Activated CD8-positive, alpha-beta T cell treated with anti-CD3 and anti-CD28 coated beads, Interleukin-2, amount 10 ng/mL, durations not matched to agents 7 days and 5 days (primary cell): ENCODE results near the gene ACSL3. TPM values are rescaled to one million over a fixed set of nuclear protein-coding genes. Genes with fewer than 3 reads are reported as not detected.

Experiments used
- ATAC-seq: fragments of 150-1000 bp; cut with Tn5 transposase; one replicate; pipeline ENCODE4 v1.10.0; 2021; ENCODE audit warnings: moderate library complexity
- CTCF ChIA-PET: fragments of 350-600 bp; sonication (Branson Sonifier 250); formaldehyde crosslinking; loops from one replicate; lab custom pipeline; 2021; ENCODE audit warnings: antibody characterized with exemption; lab: Charles Lee
- POLR2A ChIA-PET: fragments of 350-600 bp; sonication (Branson Sonifier 250); formaldehyde crosslinking; loops from one replicate; lab custom pipeline; 2021; ENCODE audit warnings: antibody characterized with exemption; lab: Charles Lee
- DNase-seq: peaks from one replicate; pipeline ENCODE4 v3.0.0-alpha.2; 2020
- H3K27ac Mint-ChIP-seq: one replicate; pipeline ENCODE4 v1.8.0; 2021; ENCODE audit warnings: mild to moderate bottlenecking, mixed read lengths
- H3K27me3 Mint-ChIP-seq: one replicate; pipeline ENCODE4 v1.8.0; 2021; ENCODE audit warnings: low read depth, mixed read lengths
- H3K36me3 Mint-ChIP-seq: one replicate; pipeline ENCODE4 v1.8.0; 2021; ENCODE audit warnings: low read depth, mixed read lengths
- H3K4me1 Mint-ChIP-seq: one replicate; pipeline ENCODE4 v1.8.0; 2021; ENCODE audit warnings: low read depth, mixed read lengths
- H3K4me3 Mint-ChIP-seq: one replicate; pipeline ENCODE4 v1.8.0; 2021; ENCODE audit warnings: mild to moderate bottlenecking, mixed read lengths
- H3K9me3 Mint-ChIP-seq: one replicate; pipeline ENCODE4 v1.8.0; 2022; ENCODE audit warnings: mixed read lengths; ENCODE audit not compliant: insufficient read depth
- total RNA-seq, 2 experiments: library from RNA; stranded (reverse); gene quantifications; one replicate each; pipeline ENCODE4 v1.2.3, GENCODE V29; 2021

The ACSL3 gene
- total RNA-seq, 2 experiments from 2014 or later: 46.5 to 54.6 TPM

DNA sequence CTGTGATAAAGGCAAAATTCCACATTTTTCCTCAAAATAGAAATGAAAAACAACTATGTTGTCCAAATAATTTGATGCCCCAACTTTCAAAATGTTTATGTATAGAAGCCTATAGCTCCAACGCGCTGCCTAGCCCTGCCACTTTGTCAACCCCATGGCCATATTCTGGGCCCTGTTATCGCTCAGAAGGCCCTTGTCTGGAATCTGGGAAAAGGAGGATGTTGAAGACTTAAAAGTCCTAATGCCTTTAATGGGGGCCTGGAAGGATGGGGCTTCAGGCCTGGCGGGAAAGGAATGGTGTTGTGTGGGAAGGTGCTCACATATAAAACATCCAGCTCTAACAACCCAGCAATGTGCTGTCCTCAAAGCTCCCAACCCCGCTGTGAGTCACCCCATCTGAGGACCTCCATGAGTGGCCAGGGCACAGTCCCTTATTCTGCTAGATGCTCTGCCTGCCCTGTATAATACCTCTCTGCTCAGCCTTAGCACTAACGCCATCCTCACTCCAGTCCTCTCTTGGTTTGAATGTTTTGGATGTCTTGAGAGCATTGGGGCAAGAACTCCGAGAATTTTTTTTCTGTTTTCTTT, 86.0 kb downstream of the ACSL3 start:
- Mint-ChIP-seq H3K36me3 (peaks cover 4% of the 10 kb centered on the region), H3K4me3 (no peak overlapping the region), H3K4me1 (peaks cover 2% of the 10 kb centered on the region), H3K27ac (no peak overlapping the region), H3K9me3 (no peaks in the 10 kb centered on the region), H3K27me3 (peaks cover 19% of the 10 kb centered on the region)
- CTCF ChIA-PET: interaction anchor here (1.4 kb wide), 1 partner anchor 25 kb away, joined by 3 read pairs; no protein-coding TSS in a partner anchor
- POLR2A ChIA-PET: no interaction called here
- no peak for DNase-seq
- ATAC-seq: no peak

DNA sequence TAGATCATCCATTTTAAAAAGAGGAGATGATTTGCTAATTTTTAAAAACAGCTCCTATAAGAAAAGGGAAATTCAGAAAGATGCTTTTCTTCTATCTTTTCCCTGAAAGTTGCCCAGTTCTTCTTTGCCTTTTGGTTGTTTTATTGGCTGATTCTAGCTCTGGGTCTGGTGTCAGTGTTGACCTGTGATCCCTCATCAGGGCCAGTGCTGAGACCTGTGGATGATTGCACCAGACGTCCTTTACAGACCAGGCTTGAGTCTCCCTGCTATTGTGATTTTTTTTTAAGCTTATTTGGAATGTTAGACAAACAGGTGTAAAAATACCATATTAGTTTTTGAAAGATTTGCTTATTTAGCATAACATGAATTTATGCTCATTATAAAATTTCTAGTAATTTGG, 88.2 kb downstream of the ACSL3 start:
- Mint-ChIP-seq H3K4me1 (no peaks in the 10 kb centered on the region), H3K36me3 (no peaks in the 10 kb centered on the region), H3K27me3 (peaks cover 22% of the 10 kb centered on the region), H3K9me3 (no peaks in the 10 kb centered on the region), H3K4me3 (no peak overlapping the region), H3K27ac (no peak overlapping the region)
- no peak for DNase-seq
- ChIA-PET POLR2A (no interaction called here), CTCF (interaction anchor here (1.2 to 2.9 kb wide), 2 partner anchors 10 to 258 kb away, joined by 4 to 17 read pairs; no protein-coding TSS in a partner anchor)
- ATAC-seq: no peak

- H3K4me3 Mint-ChIP-seq: no peak overlapping the region
- peaks cover 24% of the 10 kb centered on the region for H3K27me3 Mint-ChIP-seq
- ChIA-PET POLR2A (no interaction called here), CTCF (interaction anchor here (2.9 kb wide), 1 partner anchor 10 kb away, joined by 17 read pairs; no protein-coding TSS in a partner anchor)
- ATAC-seq: no peak
- no peaks in the 10 kb centered on the region for H3K4me1 Mint-ChIP-seq
- H3K36me3 Mint-ChIP-seq: no peaks in the 10 kb centered on the region
- H3K9me3 Mint-ChIP-seq: no peaks in the 10 kb centered on the region
- no peak overlapping the region for H3K27ac Mint-ChIP-seq
- no peak for DNase-seq
Observed at GRCh38 chr2:222949690-222950323, 89.0 kb downstream of the ACSL3 start.

DNA sequence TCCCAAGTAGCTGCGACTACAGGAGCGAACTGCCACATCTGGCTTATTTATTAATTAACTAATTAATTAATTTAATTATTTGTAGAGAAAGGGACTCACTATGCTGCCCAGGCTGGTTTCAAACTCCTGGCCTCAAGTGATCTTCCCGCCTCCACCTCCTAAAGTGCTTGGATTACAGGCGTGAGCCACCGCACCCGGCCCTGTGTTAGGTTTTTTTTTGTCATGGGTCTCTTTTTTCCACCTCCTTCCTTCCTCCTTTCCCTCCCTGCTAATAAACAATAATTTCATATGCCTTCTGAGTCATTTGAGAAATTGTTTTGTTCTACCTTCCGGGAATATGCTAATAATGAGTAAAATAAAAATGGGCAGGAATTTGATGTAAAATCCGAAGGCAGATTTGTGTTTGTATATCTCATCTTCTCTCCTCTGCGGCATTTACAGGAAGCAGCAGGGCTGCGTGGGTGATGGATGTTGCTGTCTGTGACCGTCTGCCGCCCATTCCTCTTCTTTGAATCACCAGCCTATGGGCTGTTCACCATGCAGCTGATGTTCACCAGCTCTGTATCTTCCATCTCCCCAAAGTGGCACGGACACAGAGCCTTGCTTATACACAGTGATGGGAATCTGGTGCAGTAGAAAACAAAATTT, 89.9 kb downstream of the ACSL3 start:
- ATAC-seq (no peak), DNase-seq (no peak)
- Mint-ChIP-seq H3K27me3 (peaks cover 24% of the 10 kb centered on the region), H3K4me3 (no peak overlapping the region), H3K4me1 (no peaks in the 10 kb centered on the region), H3K27ac (no peak overlapping the region), H3K36me3 (no peaks in the 10 kb centered on the region), H3K9me3 (no peaks in the 10 kb centered on the region)
- POLR2A ChIA-PET: no interaction called here
- CTCF ChIA-PET: interaction anchor here (0.6 to 2.0 kb wide), 3 partner anchors 12 to 42 kb away, joined by 3 to 6 read pairs (median 3); no protein-coding TSS in a partner anchor

DNA sequence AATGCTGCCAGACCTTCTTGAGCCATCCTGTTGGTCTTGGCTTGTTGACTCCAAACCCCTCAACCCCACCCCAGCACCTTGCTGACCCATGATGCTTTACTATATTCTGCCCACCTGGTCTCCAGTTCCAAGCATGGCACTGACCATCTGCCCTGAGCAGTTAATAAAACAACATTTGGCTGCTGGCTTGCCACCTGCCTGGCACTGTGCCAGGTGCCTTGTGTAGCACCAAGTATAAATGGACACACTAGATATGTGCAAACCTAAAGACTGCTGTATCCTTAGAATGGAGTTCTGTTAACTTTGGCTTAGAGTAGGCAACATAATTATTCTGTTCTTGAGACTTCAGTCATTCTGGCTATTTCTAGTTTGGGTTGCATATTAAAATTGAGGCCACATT, 91.4 kb downstream of the ACSL3 start:
- DNase-seq (no peak), ATAC-seq (no peak)
- ChIA-PET CTCF (interaction anchor here (2.0 kb wide), 1 partner anchor 13 kb away, joined by 6 read pairs; no protein-coding TSS in a partner anchor), POLR2A (no interaction called here)
- Mint-ChIP-seq H3K36me3 (no peaks in the 10 kb centered on the region), H3K4me3 (no peak overlapping the region), H3K9me3 (no peaks in the 10 kb centered on the region), H3K27me3 (peaks cover 27% of the 10 kb centered on the region), H3K4me1 (no peaks in the 10 kb centered on the region), H3K27ac (no peak overlapping the region)

GRCh38 chr2:222955008-222955407, 94.2 kb downstream of the ACSL3 start:
- H3K36me3 Mint-ChIP-seq: no peaks in the 10 kb centered on the region
- ChIA-PET CTCF (no interaction called here), POLR2A (no interaction called here)
- H3K9me3 Mint-ChIP-seq: no peaks in the 10 kb centered on the region
- no peak for DNase-seq
- no peak overlapping the region for H3K4me3 Mint-ChIP-seq
- no peaks in the 10 kb centered on the region for H3K4me1 Mint-ChIP-seq
- H3K27ac Mint-ChIP-seq: no peak overlapping the region
- ATAC-seq: no peak
- peaks cover 26% of the 10 kb centered on the region for H3K27me3 Mint-ChIP-seq

- no peak overlapping the region for H3K4me3 Mint-ChIP-seq
- H3K27ac Mint-ChIP-seq: no peak overlapping the region
- ATAC-seq (no peak), DNase-seq (no peak)
- CTCF ChIA-PET: interaction anchor here (1.8 to 2.2 kb wide), 2 partner anchors 12 to 20 kb away, joined by 5 to 8 read pairs; no protein-coding TSS in a partner anchor
- peaks cover 17% of the 10 kb centered on the region for H3K27me3 Mint-ChIP-seq
- no peaks in the 10 kb centered on the region for H3K9me3 Mint-ChIP-seq
- POLR2A ChIA-PET: no interaction called here
- no peaks in the 10 kb centered on the region for H3K36me3 Mint-ChIP-seq
- no peaks in the 10 kb centered on the region for H3K4me1 Mint-ChIP-seq
Observed at GRCh38 chr2:222959358-222959757, 98.5 kb downstream of the ACSL3 start.

DNA sequence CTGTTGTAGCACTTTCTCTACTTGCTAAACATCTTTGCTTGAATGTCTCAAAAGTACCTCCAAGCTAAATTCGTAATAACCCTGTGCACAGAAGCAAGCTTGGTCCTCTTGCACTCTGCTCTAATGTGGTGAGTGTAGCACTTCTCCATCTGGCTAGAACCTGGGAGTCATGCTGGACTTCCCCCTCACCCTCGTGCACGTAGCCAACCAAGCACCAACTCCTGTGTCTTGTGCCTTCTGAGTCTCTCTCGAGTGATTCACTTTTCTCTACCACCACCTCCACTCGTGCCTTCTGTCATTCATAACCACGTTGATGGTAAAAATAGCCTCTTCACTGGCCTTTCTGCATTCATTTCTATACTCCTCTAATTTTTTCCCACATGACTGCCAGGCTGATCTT, 99.3 kb downstream of the ACSL3 start:
- peaks cover 15% of the 10 kb centered on the region for H3K27me3 Mint-ChIP-seq
- H3K4me3 Mint-ChIP-seq: no peak overlapping the region
- DNase-seq (no peak), ATAC-seq (no peak)
- CTCF ChIA-PET: no interaction called here
- no peak overlapping the region for H3K27ac Mint-ChIP-seq
- POLR2A ChIA-PET: no interaction called here
- no peaks in the 10 kb centered on the region for H3K9me3 Mint-ChIP-seq
- no peaks in the 10 kb centered on the region for H3K4me1 Mint-ChIP-seq
- no peaks in the 10 kb centered on the region for H3K36me3 Mint-ChIP-seq

DNA sequence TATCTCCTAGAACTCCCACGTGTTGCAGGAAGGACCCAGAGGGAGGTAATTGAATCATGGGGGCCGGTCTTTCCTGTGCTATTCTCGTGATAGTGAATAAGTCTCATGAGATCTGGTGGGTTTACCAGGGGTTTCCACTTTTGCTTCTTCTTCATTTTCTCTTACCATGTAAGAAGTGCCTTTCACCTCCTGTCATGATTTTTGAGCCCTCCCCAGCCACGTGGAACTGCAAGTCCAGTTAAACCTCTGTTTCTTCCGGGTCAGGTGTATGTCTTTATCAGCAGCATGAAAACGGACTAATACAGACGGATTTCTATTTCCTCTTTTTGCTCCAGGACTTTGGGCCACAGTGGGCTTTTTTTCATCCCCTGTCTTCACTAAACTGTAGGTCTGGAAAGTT, 102.8 kb downstream of the ACSL3 start:
- ATAC-seq (no peak), DNase-seq (no peak)
- Mint-ChIP-seq H3K36me3 (no peaks in the 10 kb centered on the region), H3K27me3 (peaks cover 18% of the 10 kb centered on the region), H3K9me3 (no peaks in the 10 kb centered on the region), H3K4me3 (no peak overlapping the region), H3K4me1 (no peaks in the 10 kb centered on the region), H3K27ac (no peak overlapping the region)
- POLR2A ChIA-PET: no interaction called here
- CTCF ChIA-PET: no interaction called here

DNA sequence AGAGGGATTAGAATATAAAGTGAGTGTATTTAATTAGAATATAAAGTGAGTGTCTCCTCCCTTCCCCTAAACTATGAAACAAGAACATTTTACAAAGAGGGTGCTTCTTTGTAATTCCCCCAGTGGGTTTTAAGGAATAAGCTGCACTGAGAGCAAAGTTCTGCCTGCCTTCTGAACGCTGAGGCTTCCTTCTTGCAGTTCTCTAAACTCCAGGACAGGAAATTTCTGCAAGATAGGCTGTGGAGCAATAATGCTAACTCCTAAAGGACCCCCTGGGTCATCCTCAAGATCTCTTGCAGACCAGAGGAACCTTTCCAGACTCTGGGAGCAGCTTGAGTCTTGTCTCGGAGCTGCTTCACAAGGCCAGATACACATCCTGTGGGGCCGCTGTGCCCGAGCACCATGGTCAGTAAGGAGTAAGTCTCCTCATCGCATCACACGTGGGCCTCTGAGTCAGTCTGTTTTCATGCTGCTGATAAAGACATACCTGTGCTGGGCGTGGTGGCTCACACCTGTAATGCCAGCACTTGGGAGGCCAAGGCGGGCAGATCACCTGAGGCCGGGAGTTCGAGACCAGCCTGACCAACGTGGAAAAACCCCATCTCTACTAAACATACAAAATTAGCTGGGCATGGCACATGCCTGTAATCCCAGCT, 103.7 kb downstream of the ACSL3 start:
- no peaks in the 10 kb centered on the region for H3K4me1 Mint-ChIP-seq
- CTCF ChIA-PET: interaction anchor here (2.0 kb wide), 1 partner anchor 26 kb away, joined by 5 read pairs; no protein-coding TSS in a partner anchor
- POLR2A ChIA-PET: no interaction called here
- ATAC-seq (no peak), DNase-seq (no peak)
- no peaks in the 10 kb centered on the region for H3K9me3 Mint-ChIP-seq
- no peaks in the 10 kb centered on the region for H3K36me3 Mint-ChIP-seq
- H3K27me3 Mint-ChIP-seq: peaks cover 12% of the 10 kb centered on the region
- no peak overlapping the region for H3K4me3 Mint-ChIP-seq
- H3K27ac Mint-ChIP-seq: no peak overlapping the region

DNA sequence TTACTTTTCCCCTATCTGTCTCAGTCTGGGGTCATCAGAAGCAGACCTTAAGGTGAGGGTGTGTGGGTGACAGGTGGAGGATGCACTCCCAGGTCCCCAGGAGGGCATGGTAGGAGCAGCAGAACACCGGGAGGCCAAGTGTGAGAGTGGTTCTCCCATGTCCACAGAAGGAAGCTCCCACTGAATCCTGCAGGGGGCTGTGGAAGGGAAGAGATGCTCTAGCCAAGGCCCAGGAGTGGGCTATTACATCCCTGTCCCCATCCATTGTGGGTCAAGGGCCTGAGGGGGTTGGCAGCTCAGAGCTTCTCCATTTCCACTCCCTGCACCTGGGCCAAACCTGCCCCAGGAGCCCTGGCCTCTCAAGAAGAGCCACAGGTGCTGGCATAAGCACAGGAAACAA, 104.7 kb downstream of the ACSL3 start:
- CTCF ChIA-PET: interaction anchor here (2.0 kb wide), 1 partner anchor 27 kb away, joined by 5 read pairs; no protein-coding TSS in a partner anchor
- Mint-ChIP-seq H3K36me3 (no peaks in the 10 kb centered on the region), H3K4me3 (no peak overlapping the region), H3K27me3 (peaks cover 6% of the 10 kb centered on the region), H3K27ac (no peak overlapping the region), H3K4me1 (no peaks in the 10 kb centered on the region), H3K9me3 (no peaks in the 10 kb centered on the region)
- ATAC-seq (no peak), DNase-seq (no peak)
- POLR2A ChIA-PET: no interaction called here
